ENCODE measurements around the gene CHL1.

CHL1 gene

GRCh38 chr3:199835-200234 lies 3.3 kb downstream of the CHL1 start:
- DNase-seq: no peak
- POLR2A ChIA-PET: no interaction called here
- peaks cover 0 to 22% (median 16%) of the 10 kb centered on the region in 4 experiments for H3K4me1 ChIP-seq (ENCODE audit: control extremely low read depth in 1 of 4, control insufficient read depth in 4 of 4, insufficient read depth in 4 of 4, low read length in 3 of 4)
- no peaks in the 10 kb centered on the region for H3K36me3 ChIP-seq (ENCODE audit: control insufficient read depth in 4 of 4, insufficient read depth in 4 of 4, low read length in 3 of 4)
- peaks cover 10 to 85% (median 29%) of the 10 kb centered on the region in 5 experiments for H3K27me3 ChIP-seq (replicated peaks in 2 of 5; ENCODE audit: control insufficient read depth in 4 of 5, insufficient read depth in 5 of 5, low read length in 4 of 5)
- WGBS (ENCODE audit: insufficient coverage): 92% methylated on average over 2 of the region's 2 CpGs
- H3K27ac ChIP-seq (ENCODE audit: insufficient read depth in 1 of 2, low read depth in 1 of 2, low read length in 2 of 2, poor library complexity in 1 of 2, severe bottlenecking in 2 of 2): no peak overlapping the region
- CTCF ChIA-PET: interaction anchor here (1.5 kb wide), 1 partner anchor 11 kb away, joined by 4 read pairs; no protein-coding TSS in a partner anchor
- peaks cover 0 to 3% (median 0%) of the 10 kb centered on the region in 5 experiments for H3K9me3 ChIP-seq (ENCODE audit: control extremely low read depth in 1 of 5, control insufficient read depth in 4 of 5, insufficient read depth in 2 of 5, low read depth in 1 of 5, low read length in 4 of 5)
- no peak overlapping the region for H3K4me3 ChIP-seq (ENCODE audit: control insufficient read depth in 1 of 7, extremely low read depth in 1 of 7, insufficient read depth in 4 of 7, low read depth in 2 of 7, low read length in 6 of 7)

- DNase-seq: no peak
- WGBS (ENCODE audit: insufficient coverage): no CpG with 5 or more reads among the region's 4 CpGs
- Histone ChIP-seq H3K36me3 (ENCODE audit: control insufficient read depth in 4 of 4, insufficient read depth in 4 of 4, low read length in 3 of 4) (no peaks in the 10 kb centered on the region), H3K4me3 (ENCODE audit: control insufficient read depth in 1 of 7, extremely low read depth in 1 of 7, insufficient read depth in 4 of 7, low read depth in 2 of 7, low read length in 6 of 7) (no peak overlapping the region), H3K27me3 (replicated peaks in 2 of 5; ENCODE audit: control insufficient read depth in 4 of 5, insufficient read depth in 5 of 5, low read length in 4 of 5) (peaks cover 10 to 78% (median 22%) of the 10 kb centered on the region in 5 experiments), H3K27ac (ENCODE audit: insufficient read depth in 1 of 2, low read depth in 1 of 2, low read length in 2 of 2, poor library complexity in 1 of 2, severe bottlenecking in 2 of 2) (no peak overlapping the region), H3K4me1 (ENCODE audit: control extremely low read depth in 1 of 4, control insufficient read depth in 4 of 4, insufficient read depth in 4 of 4, low read length in 3 of 4) (peaks cover 0 to 22% (median 16%) of the 10 kb centered on the region in 4 experiments), H3K9me3 (ENCODE audit: control extremely low read depth in 1 of 5, control insufficient read depth in 4 of 5, insufficient read depth in 2 of 5, low read depth in 1 of 5, low read length in 4 of 5) (peaks cover 0 to 3% (median 0%) of the 10 kb centered on the region in 5 experiments)
- ChIA-PET POLR2A (no interaction called here), CTCF (no interaction called here)
These were observed 4.3 kb downstream of the CHL1 start for GRCh38 chr3:200758-201325.

GRCh38 chr3:204102-204501 lies 7.5 kb downstream of the CHL1 start:
- Histone ChIP-seq H3K27ac (ENCODE audit: insufficient read depth in 1 of 2, low read depth in 1 of 2, low read length in 2 of 2, poor library complexity in 1 of 2, severe bottlenecking in 2 of 2) (no peak overlapping the region), H3K9me3 (ENCODE audit: control extremely low read depth in 1 of 5, control insufficient read depth in 4 of 5, insufficient read depth in 2 of 5, low read depth in 1 of 5, low read length in 4 of 5) (peaks cover 0 to 3% (median 0%) of the 10 kb centered on the region in 5 experiments), H3K36me3 (ENCODE audit: control insufficient read depth in 4 of 4, insufficient read depth in 4 of 4, low read length in 3 of 4) (no peaks in the 10 kb centered on the region), H3K4me3 (ENCODE audit: control insufficient read depth in 1 of 7, extremely low read depth in 1 of 7, insufficient read depth in 4 of 7, low read depth in 2 of 7, low read length in 6 of 7) (no peak overlapping the region), H3K4me1 (ENCODE audit: control extremely low read depth in 1 of 4, control insufficient read depth in 4 of 4, insufficient read depth in 4 of 4, low read length in 3 of 4) (no peaks in the 10 kb centered on the region), H3K27me3 (replicated peaks in 2 of 5; ENCODE audit: control insufficient read depth in 4 of 5, insufficient read depth in 5 of 5, low read length in 4 of 5) (peaks cover 5 to 46% (median 11%) of the 10 kb centered on the region in 5 experiments)
- CTCF ChIA-PET: no interaction called here
- no peak for DNase-seq
- POLR2A ChIA-PET: no interaction called here
- WGBS (ENCODE audit: insufficient coverage): 90% methylated on average over 2 of the region's 2 CpGs

GRCh38 chr3:207973-208372 lies 11.4 kb downstream of the CHL1 start:
- Histone ChIP-seq H3K27me3 (replicated peaks in 2 of 5; ENCODE audit: control insufficient read depth in 4 of 5, insufficient read depth in 5 of 5, low read length in 4 of 5) (peaks cover 0 to 13% (median 4%) of the 10 kb centered on the region in 5 experiments), H3K4me1 (ENCODE audit: control extremely low read depth in 1 of 4, control insufficient read depth in 4 of 4, insufficient read depth in 4 of 4, low read length in 3 of 4) (peaks cover 0 to 2% (median 0%) of the 10 kb centered on the region in 4 experiments), H3K36me3 (ENCODE audit: control insufficient read depth in 4 of 4, insufficient read depth in 4 of 4, low read length in 3 of 4) (no peaks in the 10 kb centered on the region), H3K4me3 (ENCODE audit: control insufficient read depth in 1 of 7, extremely low read depth in 1 of 7, insufficient read depth in 4 of 7, low read depth in 2 of 7, low read length in 6 of 7) (no peak overlapping the region), H3K27ac (ENCODE audit: insufficient read depth in 1 of 2, low read depth in 1 of 2, low read length in 2 of 2, poor library complexity in 1 of 2, severe bottlenecking in 2 of 2) (no peak overlapping the region), H3K9me3 (ENCODE audit: control extremely low read depth in 1 of 5, control insufficient read depth in 4 of 5, insufficient read depth in 2 of 5, low read depth in 1 of 5, low read length in 4 of 5) (no peaks in the 10 kb centered on the region)
- POLR2A ChIA-PET: interaction anchor here (0.9 kb wide), 1 partner anchor 29 kb away, joined by 5 read pairs; no protein-coding TSS in a partner anchor
- DNase-seq: no peak
- CTCF ChIA-PET: interaction anchor here (1.3 kb wide), 1 partner anchor 165 kb away, joined by 3 read pairs; no protein-coding TSS in a partner anchor

GRCh38 chr3:210669-211068 lies 14.1 kb downstream of the CHL1 start:
- ChIA-PET POLR2A (no interaction called here), CTCF (interaction anchor here (1.2 kb wide), 1 partner anchor 11 kb away, joined by 4 read pairs; no protein-coding TSS in a partner anchor)
- no peak overlapping the region for H3K4me3 ChIP-seq (ENCODE audit: control insufficient read depth in 1 of 7, extremely low read depth in 1 of 7, insufficient read depth in 4 of 7, low read depth in 2 of 7, low read length in 6 of 7)
- DNase-seq: no peak
- H3K9me3 ChIP-seq (ENCODE audit: control extremely low read depth in 1 of 5, control insufficient read depth in 4 of 5, insufficient read depth in 2 of 5, low read depth in 1 of 5, low read length in 4 of 5): no peaks in the 10 kb centered on the region
- peaks cover 0 to 4% (median 0%) of the 10 kb centered on the region in 5 experiments for H3K27me3 ChIP-seq (replicated peaks in 2 of 5; ENCODE audit: control insufficient read depth in 4 of 5, insufficient read depth in 5 of 5, low read length in 4 of 5)
- H3K27ac ChIP-seq (ENCODE audit: insufficient read depth in 1 of 2, low read depth in 1 of 2, low read length in 2 of 2, poor library complexity in 1 of 2, severe bottlenecking in 2 of 2): no peak overlapping the region
- peaks cover 0 to 2% (median 0%) of the 10 kb centered on the region in 4 experiments for H3K4me1 ChIP-seq (ENCODE audit: control extremely low read depth in 1 of 4, control insufficient read depth in 4 of 4, insufficient read depth in 4 of 4, low read length in 3 of 4)
- H3K36me3 ChIP-seq (ENCODE audit: control insufficient read depth in 4 of 4, insufficient read depth in 4 of 4, low read length in 3 of 4): no peaks in the 10 kb centered on the region
- WGBS (ENCODE audit: insufficient coverage): 96% methylated on average over 3 of the region's 4 CpGs

- H3K4me3 ChIP-seq (ENCODE audit: control insufficient read depth in 1 of 7, extremely low read depth in 1 of 7, insufficient read depth in 4 of 7, low read depth in 2 of 7, low read length in 6 of 7): no peak overlapping the region
- CTCF ChIA-PET: no interaction called here
- POLR2A ChIA-PET: no interaction called here
- peak in 2 of 3 donors; percentile 25 to 26 for DNase-seq
- WGBS (ENCODE audit: insufficient coverage): 6% methylated on average over 4 of the region's 4 CpGs
- H3K36me3 ChIP-seq (ENCODE audit: control insufficient read depth in 4 of 4, insufficient read depth in 4 of 4, low read length in 3 of 4): no peaks in the 10 kb centered on the region
- H3K4me1 ChIP-seq (ENCODE audit: control extremely low read depth in 1 of 4, control insufficient read depth in 4 of 4, insufficient read depth in 4 of 4, low read length in 3 of 4): peaks cover 0 to 2% (median 0%) of the 10 kb centered on the region in 4 experiments
- peaks cover 0 to 7% (median 4%) of the 10 kb centered on the region in 5 experiments for H3K27me3 ChIP-seq (replicated peaks in 2 of 5; ENCODE audit: control insufficient read depth in 4 of 5, insufficient read depth in 5 of 5, low read length in 4 of 5)
- H3K9me3 ChIP-seq (ENCODE audit: control extremely low read depth in 1 of 5, control insufficient read depth in 4 of 5, insufficient read depth in 2 of 5, low read depth in 1 of 5, low read length in 4 of 5): no peaks in the 10 kb centered on the region
- H3K27ac ChIP-seq (ENCODE audit: insufficient read depth in 1 of 2, low read depth in 1 of 2, low read length in 2 of 2, poor library complexity in 1 of 2, severe bottlenecking in 2 of 2): no peak overlapping the region
These were observed 15.9 kb downstream of the CHL1 start for GRCh38 chr3:212432-212831.

GRCh38 chr3:217099-217813 lies 20.7 kb downstream of the CHL1 start:
- Histone ChIP-seq H3K4me1 (ENCODE audit: control extremely low read depth in 1 of 4, control insufficient read depth in 4 of 4, insufficient read depth in 4 of 4, low read length in 3 of 4) (peaks cover 0 to 2% (median 0%) of the 10 kb centered on the region in 4 experiments), H3K36me3 (ENCODE audit: control insufficient read depth in 4 of 4, insufficient read depth in 4 of 4, low read length in 3 of 4) (no peaks in the 10 kb centered on the region), H3K4me3 (ENCODE audit: control insufficient read depth in 1 of 7, extremely low read depth in 1 of 7, insufficient read depth in 4 of 7, low read depth in 2 of 7, low read length in 6 of 7) (no peak overlapping the region), H3K27ac (ENCODE audit: insufficient read depth in 1 of 2, low read depth in 1 of 2, low read length in 2 of 2, poor library complexity in 1 of 2, severe bottlenecking in 2 of 2) (no peak overlapping the region), H3K9me3 (ENCODE audit: control extremely low read depth in 1 of 5, control insufficient read depth in 4 of 5, insufficient read depth in 2 of 5, low read depth in 1 of 5, low read length in 4 of 5) (no peaks in the 10 kb centered on the region), H3K27me3 (replicated peaks in 2 of 5; ENCODE audit: control insufficient read depth in 4 of 5, insufficient read depth in 5 of 5, low read length in 4 of 5) (peaks cover 0 to 5% (median 3%) of the 10 kb centered on the region in 5 experiments)
- no peak for DNase-seq
- ChIA-PET CTCF (no interaction called here), POLR2A (no interaction called here)
- 75% methylated on average over 4 of the region's 5 CpGs for WGBS (ENCODE audit: insufficient coverage)

Data from common myeloid progenitor, CD34-positive (primary cell).